SU-DHL-6 (cell line): Measurements from ENCODE around the gene DPP6.

Source experiments
- H2AFZ ChIP-seq: fragments of 200-600 bp; sonication (generic); 2 replicates; pipeline ENCODE4 v1.6.1; 2014; ENCODE audit warnings: low read depth, mild to moderate bottlenecking, moderate library complexity, mixed read lengths, antibody characterized with exemption, low read length; ENCODE audit not compliant: severe bottlenecking
- H3F3A ChIP-seq: fragments of 200-600 bp; shearing (Covaris generic); 2 replicates; pipeline ENCODE4 v1.6.0; 2016; ENCODE audit warnings: antibody characterized with exemption, mild to moderate bottlenecking; ENCODE audit not compliant: insufficient read depth
- H3K27ac ChIP-seq: fragments of 200-600 bp; sonication (generic); 2 replicates; pipeline ENCODE4 v1.5.1; 2016; ENCODE audit warnings: low read depth, mild to moderate bottlenecking, low read length, moderate library complexity, mixed read lengths
- H3K27me3 ChIP-seq: fragments of 200-600 bp; sonication (generic), shearing (Covaris generic); 2 replicates; pipeline ENCODE4 v1.6.0; 2014; ENCODE audit warnings: mild to moderate bottlenecking, low read length
- H3K36me3 ChIP-seq: fragments of 200-600 bp; sonication (generic); 2 replicates; pipeline ENCODE4 v1.6.1; 2014; ENCODE audit warnings: mild to moderate bottlenecking, low read length, mixed read lengths
- H3K4me2 ChIP-seq: fragments of 300-600, 200-600 bp; shearing (Covaris generic), sonication (generic); 2 replicates; pipeline ENCODE4 v1.6.0; 2014; ENCODE audit warnings: low read length, low read depth, mild to moderate bottlenecking; ENCODE audit not compliant: poor library complexity, severe bottlenecking
- H3K4me3 ChIP-seq: fragments of 200-600 bp; sonication (generic); 2 replicates; pipeline ENCODE4 v1.5.1; 2014; ENCODE audit warnings: antibody characterized with exemption, low read length, mild to moderate bottlenecking, mixed read lengths; ENCODE audit not compliant: insufficient read depth, poor library complexity, severe bottlenecking
- H3K79me2 ChIP-seq: fragments of 200-600 bp; sonication (generic); 2 replicates; pipeline ENCODE4 v1.6.1; 2014; ENCODE audit warnings: mild to moderate bottlenecking, low read length, moderate library complexity; ENCODE audit not compliant: insufficient read depth
- H3K9ac ChIP-seq: fragments of 200-600 bp; sonication (generic); 2 replicates; pipeline ENCODE4 v1.7.0; 2014; ENCODE audit warnings: mild to moderate bottlenecking, low read length
- H3K9me2 ChIP-seq: fragments of 200-600 bp; sonication (generic); replicated peaks from 2 replicates; pipeline ENCODE4 v1.6.1; 2014; ENCODE audit warnings: low read length; ENCODE audit not compliant: insufficient read depth
- H3K9me3 ChIP-seq: fragments of 200-600 bp; sonication (generic); 2 replicates; pipeline ENCODE4 v1.6.1; 2014; ENCODE audit warnings: low read length, mixed read lengths; ENCODE audit not compliant: insufficient read depth
- H4K20me1 ChIP-seq: fragments of 200-600 bp; sonication (generic); 2 replicates; pipeline ENCODE4 v1.6.1; 2014; ENCODE audit warnings: low read depth, mild to moderate bottlenecking, antibody characterized with exemption, low read length, moderate library complexity, mixed read lengths
- EZH2phosphoT487 ChIP-seq: fragments of 200-600 bp; sonication (generic), shearing (Covaris generic); conservative IDR thresholded peaks from 2 replicates; pipeline ENCODE4 v1.6.1; 2018; ENCODE audit warnings: mild to moderate bottlenecking, antibody characterized with exemption, low read length, moderate library complexity, mixed read lengths
- TF ChIP-seq, protein P1 (sequence below): fragments of 200-600 bp; sonication (generic); IDR thresholded peaks from one replicate; pipeline ENCODE4 v1.5.1; 2017; ENCODE audit warnings: antibody characterized with exemption, mild to moderate bottlenecking, low read length, moderate library complexity; ENCODE audit not compliant: insufficient read depth, poor library complexity, severe bottlenecking

Gene DPP6

DNA sequence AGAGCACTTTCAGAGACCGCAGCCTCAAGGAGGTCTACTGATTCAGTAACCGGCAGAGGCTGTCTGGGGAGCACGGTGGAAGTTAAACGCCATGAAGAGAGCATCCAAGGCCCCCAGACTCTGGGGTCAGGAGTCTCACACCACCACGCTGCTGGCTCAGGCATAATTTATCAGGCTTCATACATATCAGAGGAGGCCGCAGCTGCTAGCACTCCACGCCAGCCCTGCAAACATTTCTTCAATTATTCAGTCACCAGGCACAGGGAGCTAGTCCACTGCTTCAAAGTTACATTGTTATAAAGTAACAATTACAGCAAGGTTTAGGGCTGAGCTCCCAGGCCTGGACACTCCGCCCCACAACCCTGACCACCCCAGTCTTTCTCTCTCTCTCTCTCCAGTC lies 852.9 kb downstream of the DPP6 start:
- no peak overlapping the region for H3K27ac ChIP-seq
- H3K27me3 ChIP-seq, result no peaks in the 10 kb centered on the region
- no peaks in the 10 kb centered on the region for H3K9me3 ChIP-seq

DNA sequence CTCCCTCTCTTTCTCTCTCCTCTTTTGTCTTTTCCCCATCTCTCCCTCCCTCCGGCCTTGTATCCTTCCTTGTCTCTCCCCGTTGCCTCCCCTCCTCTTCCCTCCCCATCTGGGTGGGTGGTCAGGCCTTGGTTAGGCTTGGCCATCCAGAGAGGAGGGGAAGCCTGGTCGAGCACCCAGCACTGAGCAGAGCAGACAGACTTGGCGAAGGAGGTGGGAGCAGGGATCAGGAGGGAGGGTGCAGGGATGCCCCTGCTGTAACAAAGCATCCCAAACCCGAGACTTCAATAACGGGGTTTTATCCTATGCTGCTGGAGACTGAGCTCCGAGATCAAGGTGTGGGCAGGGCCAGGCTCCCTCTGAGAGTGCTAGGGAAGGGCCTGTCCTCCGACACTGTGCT lies 853.4 kb downstream of the DPP6 start:
- Histone ChIP-seq H2AFZ (no peak overlapping the region), H3K4me2 (no peak overlapping the region), H3K9me3 (no peaks in the 10 kb centered on the region), H3K4me3 (no peak overlapping the region), H3K36me3 (no peaks in the 10 kb centered on the region), H3K9ac (no peak overlapping the region), H3F3A (no peaks in the 10 kb centered on the region), H3K9me2 (no peaks in the 10 kb centered on the region), H4K20me1 (no peaks in the 10 kb centered on the region), H3K27ac (no peak overlapping the region), H3K27me3 (no peaks in the 10 kb centered on the region), H3K79me2 (no peaks in the 10 kb centered on the region)
- no peak for TF ChIP-seq EZH2phosphoT487
- TF ChIP-seq, protein P1, sequence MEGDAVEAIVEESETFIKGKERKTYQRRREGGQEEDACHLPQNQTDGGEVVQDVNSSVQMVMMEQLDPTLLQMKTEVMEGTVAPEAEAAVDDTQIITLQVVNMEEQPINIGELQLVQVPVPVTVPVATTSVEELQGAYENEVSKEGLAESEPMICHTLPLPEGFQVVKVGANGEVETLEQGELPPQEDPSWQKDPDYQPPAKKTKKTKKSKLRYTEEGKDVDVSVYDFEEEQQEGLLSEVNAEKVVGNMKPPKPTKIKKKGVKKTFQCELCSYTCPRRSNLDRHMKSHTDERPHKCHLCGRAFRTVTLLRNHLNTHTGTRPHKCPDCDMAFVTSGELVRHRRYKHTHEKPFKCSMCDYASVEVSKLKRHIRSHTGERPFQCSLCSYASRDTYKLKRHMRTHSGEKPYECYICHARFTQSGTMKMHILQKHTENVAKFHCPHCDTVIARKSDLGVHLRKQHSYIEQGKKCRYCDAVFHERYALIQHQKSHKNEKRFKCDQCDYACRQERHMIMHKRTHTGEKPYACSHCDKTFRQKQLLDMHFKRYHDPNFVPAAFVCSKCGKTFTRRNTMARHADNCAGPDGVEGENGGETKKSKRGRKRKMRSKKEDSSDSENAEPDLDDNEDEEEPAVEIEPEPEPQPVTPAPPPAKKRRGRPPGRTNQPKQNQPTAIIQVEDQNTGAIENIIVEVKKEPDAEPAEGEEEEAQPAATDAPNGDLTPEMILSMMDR, result no peak

More for the DNA sequence above, 852.9 kb downstream of the DPP6 start:
- no peak for TF ChIP-seq EZH2phosphoT487
- TF ChIP-seq, protein P1, result no peak
- no peaks in the 10 kb centered on the region for H3K9me2 ChIP-seq
- no peak overlapping the region for H3K4me2 ChIP-seq
- H3K4me3 ChIP-seq, result no peak overlapping the region
- no peaks in the 10 kb centered on the region for H3K36me3 ChIP-seq
- H3K79me2 ChIP-seq, result no peaks in the 10 kb centered on the region
- H2AFZ ChIP-seq, result no peak overlapping the region
- H4K20me1 ChIP-seq, result no peaks in the 10 kb centered on the region
- no peak overlapping the region for H3K9ac ChIP-seq
- no peaks in the 10 kb centered on the region for H3F3A ChIP-seq

- H3F3A ChIP-seq, result no peaks in the 10 kb centered on the region
- no peaks in the 10 kb centered on the region for H4K20me1 ChIP-seq
- H3K9me2 ChIP-seq, result no peaks in the 10 kb centered on the region
- no peak overlapping the region for H3K9ac ChIP-seq
- H2AFZ ChIP-seq, result no peak overlapping the region
- TF ChIP-seq, protein P1, result no peak
- no peak for TF ChIP-seq EZH2phosphoT487
- no peak overlapping the region for H3K4me3 ChIP-seq
- H3K9me3 ChIP-seq, result no peaks in the 10 kb centered on the region
- no peaks in the 10 kb centered on the region for H3K27me3 ChIP-seq
- H3K79me2 ChIP-seq, result no peaks in the 10 kb centered on the region
- H3K27ac ChIP-seq, result no peak overlapping the region
- no peak overlapping the region for H3K4me2 ChIP-seq
- no peaks in the 10 kb centered on the region for H3K36me3 ChIP-seq
Measured at GRCh38 chr7:154906201-154906600, 854.0 kb downstream of the DPP6 start.
